OCI-LY3 (cell line): Measurements from ENCODE around the gene CRYZ.

Experiments used
- CTCF ChIP-seq: fragments of 200-600, 300-600 bp; sonication (generic); IDR thresholded peaks from 2 replicates; pipeline ENCODE4 v1.5.1; 2014; ENCODE audit warnings: antibody characterized with exemption, low read length, low read depth
- EZH2phosphoT487 ChIP-seq: fragments of 200-600 bp; shearing (Covaris generic); IDR thresholded peaks from 2 replicates; pipeline ENCODE4 v1.6.1; 2018; ENCODE audit warnings: antibody characterized with exemption, mixed run types, low read depth

DNA sequence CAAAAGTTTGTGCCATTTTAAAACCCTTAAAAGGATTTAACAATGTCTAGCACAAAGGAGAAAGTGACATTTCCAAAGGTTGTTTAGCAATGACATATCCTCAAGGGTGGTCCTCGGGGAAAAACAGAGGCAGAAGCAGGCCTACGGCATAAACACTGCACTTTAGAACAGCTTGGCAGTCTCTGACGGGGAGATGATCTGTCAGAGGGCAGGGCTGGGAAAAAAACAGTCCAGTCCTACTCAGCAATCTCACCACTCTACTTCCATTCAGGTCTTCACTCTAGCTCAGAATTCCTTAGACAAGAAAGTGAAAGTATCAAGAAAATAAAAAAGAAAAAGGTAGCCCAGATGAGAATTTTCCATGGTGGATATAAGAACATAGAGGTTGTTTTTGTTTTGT is 4.1 kb downstream of the CRYZ start:
- TF ChIP-seq CTCF (no peak), EZH2phosphoT487 (no peak)
